Omental fat pad (tissue), 4 donors: Measurements from ENCODE around the gene SUN1. TPM values are rescaled to one million over a fixed set of nuclear protein-coding genes. Genes with fewer than 3 reads are reported as not detected.
"Not testable (repeated sequence)": the region's sequence is repeated elsewhere in the genome, so short reads cannot be mapped to it uniquely, and the experiment has no call there.

Experiments
- ATAC-seq: fragments of 150-250 bp; one replicate; pipeline ENCODE4 v1.9.1; 2016; ENCODE audit warnings: mild to moderate bottlenecking, moderate library complexity; ENCODE audit not compliant: low FRiP score
- DNase-seq: peaks from one replicate; pipeline ENCODE4 v3.0.0-alpha.2; 2019; ENCODE audit warnings: low spot score
- CTCF ChIP-seq, 3 donors: fragments of 450-650 bp; IDR thresholded peaks; one replicate each; pipeline ENCODE4 v1.5.1; 2016 to 2017; ENCODE audit warnings: antibody characterized with exemption in 3 of 3, mild to moderate bottlenecking in 3 of 3, moderate library complexity in 2 of 3
- total RNA-seq, 4 donors: library from RNA; depleted of rRNA; stranded (reverse); fragments of >200 nt; gene quantifications; one replicate each; pipeline ENCODE4 v1.1.0, GENCODE V29; 2016

SUN1 gene
- total RNA-seq, 4 donors from 2014 or later, result 124 to 245 (median 174) TPM

GRCh38 chr7:787332-788240 lies 44.7 kb upstream of the SUN1 start:
- no peak for TF ChIP-seq CTCF (IDR thresholded peaks at IDR 0.05)
- no peak for DNase-seq
- ATAC-seq, result no peak

DNA sequence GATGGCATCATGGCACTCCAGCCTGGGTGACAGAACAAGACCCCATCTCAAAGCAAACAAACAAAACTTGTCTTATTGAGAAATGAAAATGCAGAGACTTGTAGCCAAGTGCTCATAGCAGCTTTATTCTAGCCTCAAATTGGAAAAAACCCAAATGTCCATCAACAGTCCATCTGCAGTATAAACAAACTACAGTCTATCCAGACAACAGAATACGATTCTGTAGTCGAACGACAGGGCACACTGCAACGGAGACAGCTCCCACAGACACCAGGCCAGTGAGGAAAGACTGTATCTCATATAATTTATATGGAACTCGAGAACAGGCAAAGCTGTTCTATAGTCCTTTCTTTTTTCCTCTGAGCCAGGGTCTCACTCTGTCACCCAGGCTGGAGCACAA lies 40.8 kb upstream of the SUN1 start:
- DNase-seq, result no peak
- no peak for ATAC-seq

GRCh38 chr7:794207-794606 lies 38.1 kb upstream of the SUN1 start:
- DNase-seq (no peak), ATAC-seq (no peak)
- no peak for TF ChIP-seq CTCF (IDR thresholded peaks at IDR 0.05)

More for the DNA sequence above, 40.8 kb upstream of the SUN1 start:
- TF ChIP-seq CTCF (IDR thresholded peaks at IDR 0.05), result no peak

- ATAC-seq (no peak), DNase-seq (no peak)
- no peak for TF ChIP-seq CTCF (IDR thresholded peaks at IDR 0.05)
Observed at GRCh38 chr7:794671-795329, 37.5 kb upstream of the SUN1 start.

- DNase-seq, ATAC-seq: not testable (repeated sequence)
Observed at GRCh38 chr7:796434-797169, 35.7 kb upstream of the SUN1 start.

GRCh38 chr7:798921-799470 lies 33.3 kb upstream of the SUN1 start:
- TF ChIP-seq CTCF (IDR thresholded peaks at IDR 0.05), result no peak
- ATAC-seq, result no peak
- no peak for DNase-seq

GRCh38 chr7:800692-801091 lies 31.6 kb upstream of the SUN1 start:
- TF ChIP-seq CTCF (IDR thresholded peaks at IDR 0.05), result no peak
- no peak for DNase-seq
- ATAC-seq, result no peak

DNA sequence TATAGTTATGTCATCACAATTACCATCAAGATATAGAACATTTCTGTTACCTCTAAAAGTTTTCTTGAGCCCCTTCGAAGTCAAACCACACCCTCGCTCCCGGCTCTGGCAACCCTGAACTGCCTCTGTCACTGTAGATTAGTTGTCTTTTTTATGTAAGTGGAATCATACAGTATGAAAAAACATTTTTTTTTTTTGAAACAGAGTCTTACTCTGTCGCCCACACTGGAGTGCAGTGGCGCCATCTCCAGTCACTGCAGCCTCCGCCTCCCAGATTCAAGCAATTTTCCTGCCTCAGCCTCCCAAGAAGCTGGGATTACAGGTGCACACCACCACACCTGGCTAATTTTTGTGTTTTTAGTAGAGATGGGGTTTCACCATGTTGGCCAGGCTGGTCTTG lies 30.9 kb upstream of the SUN1 start:
- not testable (repeated sequence) for ATAC-seq, DNase-seq
